Fibroblast of lung (primary cell): Measurements from ENCODE around the gene PRPF40B.
"Not testable (repeated sequence)": the region's sequence is repeated elsewhere in the genome, so short reads cannot be mapped to it uniquely, and the experiment has no call there.

Experiments
- EZH2 ChIP-seq: IDR thresholded peaks from 2 replicates; pipeline ENCODE4 v1.5.1; 2012; ENCODE audit warnings: low read length, control low read depth, mild to moderate bottlenecking; ENCODE audit errors: missing control alignments
- TF ChIP-seq, protein P1 (sequence below), 2 donors: IDR thresholded peaks in 1 of 2; conservative IDR thresholded peaks in 1 of 2; 1 replicate in 1 of 2; 2 replicates in 1 of 2; pipeline ENCODE4 v1.5.1; 2011 to 2012; ENCODE audit warnings: low read length in 2 of 2, control low read depth in 1 of 2, inconsistent platforms in 1 of 2, low read depth in 1 of 2, mild to moderate bottlenecking in 1 of 2

DNA sequence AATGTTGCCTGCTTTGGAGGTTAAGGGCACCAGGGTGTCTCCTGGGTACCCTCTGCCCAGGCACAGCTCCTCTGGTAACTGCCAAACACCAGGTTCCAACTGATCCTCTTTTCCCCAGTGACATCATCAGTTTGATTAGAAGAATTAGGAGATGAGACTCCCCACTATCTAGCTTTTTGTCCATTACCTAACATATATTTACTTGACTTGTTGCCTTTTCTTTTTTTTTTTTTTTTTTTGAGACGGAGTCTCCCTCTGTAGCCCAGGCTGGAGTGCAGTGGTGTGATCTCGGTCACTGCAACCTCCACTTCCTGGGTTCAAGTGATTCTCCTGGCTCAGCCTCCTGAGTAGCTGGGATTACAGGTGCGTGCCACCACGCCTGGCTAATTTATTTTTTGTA, 17.8 kb upstream of the PRPF40B start, which contains the start of gene FAM186B:
- TF ChIP-seq, protein P1, sequence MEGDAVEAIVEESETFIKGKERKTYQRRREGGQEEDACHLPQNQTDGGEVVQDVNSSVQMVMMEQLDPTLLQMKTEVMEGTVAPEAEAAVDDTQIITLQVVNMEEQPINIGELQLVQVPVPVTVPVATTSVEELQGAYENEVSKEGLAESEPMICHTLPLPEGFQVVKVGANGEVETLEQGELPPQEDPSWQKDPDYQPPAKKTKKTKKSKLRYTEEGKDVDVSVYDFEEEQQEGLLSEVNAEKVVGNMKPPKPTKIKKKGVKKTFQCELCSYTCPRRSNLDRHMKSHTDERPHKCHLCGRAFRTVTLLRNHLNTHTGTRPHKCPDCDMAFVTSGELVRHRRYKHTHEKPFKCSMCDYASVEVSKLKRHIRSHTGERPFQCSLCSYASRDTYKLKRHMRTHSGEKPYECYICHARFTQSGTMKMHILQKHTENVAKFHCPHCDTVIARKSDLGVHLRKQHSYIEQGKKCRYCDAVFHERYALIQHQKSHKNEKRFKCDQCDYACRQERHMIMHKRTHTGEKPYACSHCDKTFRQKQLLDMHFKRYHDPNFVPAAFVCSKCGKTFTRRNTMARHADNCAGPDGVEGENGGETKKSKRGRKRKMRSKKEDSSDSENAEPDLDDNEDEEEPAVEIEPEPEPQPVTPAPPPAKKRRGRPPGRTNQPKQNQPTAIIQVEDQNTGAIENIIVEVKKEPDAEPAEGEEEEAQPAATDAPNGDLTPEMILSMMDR (conservative IDR thresholded peaks at IDR 0.05 in 1 of 2, IDR thresholded peaks at IDR 0.05 in 1 of 2; ENCODE audit: low read depth in 1 of 2, low read length in 2 of 2), result not testable (repeated sequence)
- not testable (repeated sequence) for TF ChIP-seq EZH2
